ENCODE results near the gene SLC35B1. TPM values are rescaled to one million over a fixed set of nuclear protein-coding genes. Genes with fewer than 3 reads are reported as not detected.

SLC35B1 gene
- total RNA-seq, 4 donors from 2014 or later, result 29.6 to 46.5 (median 42.8) TPM

GRCh38 chr17:49746791-49747490 is 39.2 kb upstream of the SLC35B1 start:
- no peaks in the 10 kb centered on the region for H3K36me3 ChIP-seq
- H3K9me3 ChIP-seq, result no peaks in the 10 kb centered on the region
- H3K27me3 ChIP-seq, result no peaks in the 10 kb centered on the region
- no peak for TF ChIP-seq CTCF (IDR thresholded peaks at IDR 0.05)
- TF ChIP-seq POLR2A (IDR thresholded peaks at IDR 0.05), result no peak
- peak overlapping the region in 1 of 4 donors; percentile 0 for H3K4me3 ChIP-seq
- 75 to 83% methylated on average over 5 of the region's 5 CpGs for WGBS, 2 donors
- peaks cover 0 to 41% (median 16%) of the 10 kb centered on the region in 4 donors for H3K4me1 ChIP-seq
- DNase-seq (ENCODE audit: low spot score in 2 of 2), result no peak
- H3K27ac ChIP-seq, result peak overlapping the region in 1 of 4 donors; percentile 71

GRCh38 chr17:49745175-49746139 is 37.7 kb upstream of the SLC35B1 start:
- no peaks in the 10 kb centered on the region for H3K9me3 ChIP-seq
- no peak overlapping the region for H3K27ac ChIP-seq
- H3K27me3 ChIP-seq, result no peaks in the 10 kb centered on the region
- 64 to 82% methylated on average over 1 of the region's 1 CpG for WGBS, 2 donors
- no peak for DNase-seq (ENCODE audit: low spot score in 2 of 2)
- TF ChIP-seq CTCF (IDR thresholded peaks at IDR 0.05) (no peak), EP300 (IDR thresholded peaks at IDR 0.05) (no peak), POLR2A (IDR thresholded peaks at IDR 0.05) (no peak)
- no peak overlapping the region for H3K4me3 ChIP-seq
- H3K36me3 ChIP-seq, result no peaks in the 10 kb centered on the region
- peaks cover 0 to 56% (median 26%) of the 10 kb centered on the region in 4 donors for H3K4me1 ChIP-seq

DNA sequence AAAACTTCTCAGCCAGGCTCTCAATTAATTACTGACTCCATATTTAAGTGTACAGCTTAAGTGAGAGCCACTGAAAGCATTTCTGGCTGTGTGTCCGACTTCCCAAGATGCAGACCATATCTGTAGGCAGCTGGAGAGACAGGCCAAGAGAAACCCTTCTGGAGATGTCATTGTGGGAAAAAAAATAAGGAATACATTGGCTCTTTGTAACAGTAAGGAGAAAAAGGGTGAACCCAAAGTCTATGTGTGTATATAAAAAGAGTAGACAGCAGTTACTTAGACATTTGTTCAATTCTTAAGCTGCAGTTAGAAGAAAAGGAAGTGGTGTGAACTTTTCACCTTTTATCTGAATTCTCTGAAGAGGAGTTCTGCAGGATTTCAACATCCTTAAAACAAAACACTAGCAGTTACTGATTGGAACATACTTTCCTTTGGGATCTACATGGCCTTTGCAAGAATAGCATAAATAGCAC is 34.4 kb upstream of the SLC35B1 start:
- H3K4me3 ChIP-seq, result no peak overlapping the region
- DNase-seq (ENCODE audit: low spot score in 2 of 2), result no peak
- TF ChIP-seq EP300 (IDR thresholded peaks at IDR 0.05) (peak in 1 of 2 donors; percentile 43), CTCF (IDR thresholded peaks at IDR 0.05) (no peak)
- H3K36me3 ChIP-seq, result no peaks in the 10 kb centered on the region
- peak overlapping the region in 3 of 4 donors; percentile 56 to 80 (median 73) for H3K27ac ChIP-seq
- peaks cover 0 to 60% (median 39%) of the 10 kb centered on the region in 4 donors for H3K4me1 ChIP-seq
- 18 to 19% methylated on average over 1 of the region's 1 CpG for WGBS, 2 donors
- H3K9me3 ChIP-seq, result no peaks in the 10 kb centered on the region
- H3K27me3 ChIP-seq, result no peaks in the 10 kb centered on the region

- Histone ChIP-seq H3K4me3 (no peak overlapping the region), H3K27me3 (no peaks in the 10 kb centered on the region), H3K27ac (peak overlapping the region in 3 of 4 donors; percentile 56 to 80 (median 73)), H3K36me3 (no peaks in the 10 kb centered on the region), H3K9me3 (no peaks in the 10 kb centered on the region), H3K4me1 (peaks cover 0 to 58% (median 39%) of the 10 kb centered on the region in 4 donors)
- no peak for DNase-seq (ENCODE audit: low spot score in 2 of 2)
- 42 to 53% methylated on average over 3 of the region's 3 CpGs for WGBS, 2 donors
- TF ChIP-seq POLR2A (IDR thresholded peaks at IDR 0.05), result no peak
- TF ChIP-seq CTCF (IDR thresholded peaks at IDR 0.05), result no peak
- TF ChIP-seq EP300 (IDR thresholded peaks at IDR 0.05), result no peak
Measured at GRCh38 chr17:49741692-49742076, 33.9 kb upstream of the SLC35B1 start.
